ENCODE results near the gene SHISA3.

DNA sequence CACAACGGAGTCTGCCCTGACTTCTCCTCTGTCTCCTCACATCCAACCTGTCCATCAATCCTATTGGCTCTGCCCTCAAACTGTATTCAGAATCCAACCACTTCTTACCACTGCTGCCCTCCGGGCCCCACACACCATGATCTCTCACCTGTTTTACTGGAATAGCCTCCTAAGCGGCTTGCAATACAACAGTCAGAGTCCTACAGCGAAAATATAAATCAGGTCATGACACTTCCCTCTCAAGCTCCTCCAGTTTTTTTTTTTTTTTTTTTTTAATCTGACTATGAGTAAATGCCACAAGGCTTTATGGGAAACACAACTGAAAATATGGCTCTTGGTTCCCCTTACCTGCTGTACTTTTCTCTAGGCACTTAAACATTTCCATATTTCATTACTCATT is 42.8 kb downstream of the SHISA3 start:
- no peak for TF ChIP-seq OSR1 (CRISPR knock-in tag; IDR thresholded peaks at IDR 0.05)
- TF ChIP-seq ZC3H10 (CRISPR knock-in tag; IDR thresholded peaks at IDR 0.05) = no peak
- no peak for TF ChIP-seq ESRRG (CRISPR knock-in tag; IDR thresholded peaks at IDR 0.05)
- TF ChIP-seq GLIS3 (CRISPR knock-in tag; IDR thresholded peaks at IDR 0.05) = no peak
- TF ChIP-seq SNAI2 (CRISPR knock-in tag; IDR thresholded peaks at IDR 0.05) = no peak
- no peak for TF ChIP-seq BACH2 (CRISPR knock-in tag; IDR thresholded peaks at IDR 0.05; ENCODE audit: borderline replicate concordance)
- TF ChIP-seq RARB (CRISPR knock-in tag; IDR thresholded peaks at IDR 0.05) = no peak
- TF ChIP-seq ZFP3 (CRISPR knock-in tag; IDR thresholded peaks at IDR 0.05) = no peak
- no peak for TF ChIP-seq ISL1 (CRISPR knock-in tag; IDR thresholded peaks at IDR 0.05)
